NCI-H446 treated with DMSO at 0.1 percent for 48 hours (cell line): ENCODE measurements around the gene ELAVL2.

Experiments used
- DNase-seq: peaks from one replicate; lab custom pipeline; 2025; lab: John Stamatoyannopoulos, UW

Gene ELAVL2

DNA sequence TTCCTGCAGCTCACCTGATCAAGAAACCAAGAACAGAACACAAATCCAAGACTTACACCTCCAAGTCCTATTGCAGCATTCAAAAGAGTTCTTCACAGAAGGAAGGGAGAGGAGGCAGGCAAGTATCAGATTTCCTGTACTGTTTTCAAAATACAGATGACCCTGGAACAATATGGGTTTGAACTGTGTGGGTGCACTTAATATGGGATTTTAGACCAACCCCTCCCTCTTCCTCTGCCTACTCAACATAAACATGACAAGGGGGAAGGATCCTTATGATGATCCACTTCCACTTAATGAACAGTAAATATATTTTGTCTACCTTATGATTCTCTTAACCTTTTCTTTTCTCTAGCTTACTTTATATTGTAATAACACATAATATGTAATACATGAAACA lies 104.6 kb downstream of the ELAVL2 start:
- DNase-seq: no peak

- DNase-seq: no peak
Observed at GRCh38 chr9:23717505-23717904, 108.5 kb downstream of the ELAVL2 start.

- DNase-seq: no peak
Observed at GRCh38 chr9:23707249-23707648, 118.8 kb downstream of the ELAVL2 start.

GRCh38 chr9:23702311-23702922 lies 123.6 kb downstream of the ELAVL2 start:
- no peak for DNase-seq

- no peak for DNase-seq
Observed at GRCh38 chr9:23701291-23701690, 124.7 kb downstream of the ELAVL2 start.

- DNase-seq: no peak
Observed at GRCh38 chr9:23700359-23700758, 125.7 kb downstream of the ELAVL2 start.

GRCh38 chr9:23698161-23698560 lies 127.9 kb downstream of the ELAVL2 start:
- no peak for DNase-seq

DNA sequence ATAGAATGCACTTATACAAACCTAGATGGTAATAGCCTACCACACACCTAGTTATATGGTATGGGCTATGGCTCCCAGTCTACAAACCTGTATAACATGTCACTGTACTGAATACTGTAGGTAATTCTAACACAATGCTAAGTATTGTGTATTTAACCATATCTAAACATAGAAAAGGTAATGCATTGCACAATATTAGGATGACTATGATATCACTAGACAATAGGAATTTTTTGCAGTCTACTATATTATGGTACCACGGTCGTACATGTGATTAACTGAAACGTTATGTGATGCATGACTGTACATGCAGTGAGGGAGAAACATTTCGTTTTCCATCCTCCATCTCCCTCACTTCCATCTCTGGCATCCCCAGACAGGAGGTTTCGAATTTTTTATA lies 130.5 kb downstream of the ELAVL2 start:
- no peak for DNase-seq

DNA sequence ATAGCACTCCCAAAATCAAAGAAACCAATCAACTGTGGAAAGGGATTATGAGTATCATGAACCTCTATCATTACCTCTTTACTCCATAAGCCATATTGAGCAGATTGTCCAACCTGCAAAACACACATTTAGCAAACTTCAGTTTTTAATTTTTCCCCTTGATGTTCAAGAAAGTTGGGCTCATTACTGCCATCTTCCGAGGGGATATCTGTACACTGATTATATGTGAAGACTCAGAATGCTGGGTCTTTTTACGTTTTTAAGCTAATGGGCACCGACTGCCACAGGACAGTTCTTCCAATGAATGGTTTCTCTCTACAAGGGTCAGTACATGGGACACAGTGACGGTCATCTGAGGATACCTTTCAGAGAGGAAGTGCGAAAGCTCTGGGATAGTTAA lies 132.7 kb downstream of the ELAVL2 start:
- DNase-seq: no peak

GRCh38 chr9:23686896-23687295 lies 139.1 kb downstream of the ELAVL2 start:
- DNase-seq: no peak

DNA sequence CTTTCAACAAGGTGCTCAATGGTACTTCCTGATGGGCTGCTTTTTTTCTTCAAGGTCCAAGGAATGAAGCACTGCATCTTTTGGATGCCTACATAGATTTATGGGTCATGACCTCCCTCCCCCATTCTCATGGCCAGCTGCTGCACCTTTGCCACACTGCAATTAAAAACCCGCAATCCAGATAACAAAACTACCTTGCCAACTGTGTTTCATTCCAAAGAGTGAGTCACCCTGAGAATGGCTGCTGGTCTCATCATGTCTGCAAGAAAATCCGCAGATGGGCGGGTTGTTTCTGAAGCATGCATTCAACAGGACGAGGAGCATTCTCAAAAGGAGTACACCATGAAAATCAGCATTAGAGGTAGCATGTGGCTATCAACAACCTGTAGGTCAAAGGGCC lies 139.8 kb downstream of the ELAVL2 start:
- no peak for DNase-seq

- no peak for DNase-seq
Observed at GRCh38 chr9:23683611-23684061, 142.4 kb downstream of the ELAVL2 start.

- peak; percentile 53 for DNase-seq
Observed at GRCh38 chr9:23682891-23683431, 143.1 kb downstream of the ELAVL2 start.

- DNase-seq: no peak
Observed at GRCh38 chr9:23682352-23682751, 143.7 kb downstream of the ELAVL2 start.

GRCh38 chr9:23677446-23677845 lies 148.6 kb downstream of the ELAVL2 start:
- DNase-seq: peak; percentile 27

DNA sequence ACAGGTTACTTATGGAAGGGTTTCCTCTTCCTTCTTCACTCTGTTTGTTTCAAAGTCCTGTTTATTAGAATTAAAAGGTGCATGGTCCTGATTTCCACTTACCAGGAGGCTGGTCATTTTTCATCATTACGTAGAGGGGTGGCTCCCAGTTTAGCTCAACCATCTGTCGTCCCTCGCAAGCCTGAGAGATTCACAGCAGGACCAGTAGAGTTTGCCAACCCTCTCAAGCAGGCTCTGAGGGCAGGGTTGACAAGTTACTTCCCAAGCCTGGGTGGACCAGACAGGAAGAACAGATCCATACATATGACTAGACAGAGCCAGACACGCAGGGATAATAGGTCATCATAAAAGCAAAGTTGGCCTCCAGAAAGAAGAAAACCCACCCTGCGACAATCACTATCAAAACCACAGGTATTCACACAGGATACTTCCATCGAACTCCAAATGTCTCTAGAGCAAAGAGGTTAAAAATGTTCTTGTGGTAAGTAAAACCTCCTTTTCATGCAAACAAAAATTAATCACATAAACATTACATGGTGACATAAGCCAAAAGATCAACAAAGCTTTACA lies 151.9 kb downstream of the ELAVL2 start:
- DNase-seq: peak; percentile 93

DNA sequence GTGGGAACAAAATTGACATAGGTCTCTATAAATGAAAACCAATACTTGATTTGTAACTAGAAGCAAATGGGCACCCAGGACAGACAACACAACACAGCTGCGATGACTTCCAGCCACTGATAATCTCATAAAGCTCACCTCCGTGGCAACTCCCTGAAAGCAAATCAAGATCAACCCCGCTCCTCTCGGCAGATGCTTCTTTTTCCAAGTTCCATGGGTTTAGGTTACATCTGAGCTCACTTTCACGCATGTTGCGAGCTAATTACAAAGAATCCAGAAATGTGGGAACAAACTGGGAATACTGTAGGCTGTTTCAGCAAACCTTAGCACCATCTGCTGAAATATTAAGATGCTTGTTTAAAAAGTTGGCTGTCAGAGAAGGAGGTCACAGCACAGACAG lies 153.9 kb downstream of the ELAVL2 start:
- peak; percentile 12 for DNase-seq

DNA sequence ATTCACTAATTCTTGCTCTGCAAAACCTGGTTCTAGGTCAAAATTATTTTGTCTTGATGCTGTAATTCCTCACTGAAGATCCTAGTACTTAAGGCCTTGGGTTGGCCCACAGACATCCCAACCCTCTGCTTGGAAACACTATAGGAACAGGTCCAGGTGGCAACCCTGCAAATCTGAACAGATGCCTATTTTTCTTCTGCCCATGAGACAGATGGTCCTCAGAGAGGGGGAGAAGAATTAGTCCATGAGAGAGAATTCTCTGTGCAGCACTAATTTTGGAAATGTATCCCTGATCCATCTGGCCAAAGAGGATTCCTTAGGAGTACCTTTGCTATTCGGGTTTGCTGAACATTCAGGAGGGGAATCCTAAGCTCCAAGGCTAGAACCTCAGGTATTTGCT lies 156.3 kb downstream of the ELAVL2 start:
- DNase-seq: peak; percentile 87

GRCh38 chr9:23665635-23666034 lies 160.4 kb downstream of the ELAVL2 start:
- no peak for DNase-seq

GRCh38 chr9:23665051-23665450 lies 161.0 kb downstream of the ELAVL2 start:
- DNase-seq: no peak

DNA sequence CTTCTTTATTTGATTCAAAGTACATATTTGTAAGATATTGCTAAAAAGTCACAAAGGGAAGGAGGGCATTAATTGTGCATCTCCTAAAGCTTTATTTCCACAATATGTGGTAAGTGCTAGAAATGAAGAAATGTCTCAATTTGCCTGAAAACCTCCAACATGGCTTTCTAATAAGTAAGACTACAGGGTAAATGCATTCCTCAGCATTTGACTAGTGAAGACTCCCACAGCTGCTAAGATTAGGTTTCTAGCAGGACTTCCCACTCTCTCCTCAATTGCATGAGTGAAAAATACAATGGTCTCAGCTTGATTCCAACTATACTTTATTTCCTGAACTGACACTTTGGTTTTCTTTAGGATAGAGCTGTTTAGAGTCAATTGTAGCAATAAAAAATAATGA lies 162.1 kb downstream of the ELAVL2 start:
- DNase-seq: no peak

- DNase-seq: no peak
Observed at GRCh38 chr9:23663536-23663935, 162.5 kb downstream of the ELAVL2 start.

- no peak for DNase-seq
Observed at GRCh38 chr9:23663125-23663524, 162.9 kb downstream of the ELAVL2 start.

DNA sequence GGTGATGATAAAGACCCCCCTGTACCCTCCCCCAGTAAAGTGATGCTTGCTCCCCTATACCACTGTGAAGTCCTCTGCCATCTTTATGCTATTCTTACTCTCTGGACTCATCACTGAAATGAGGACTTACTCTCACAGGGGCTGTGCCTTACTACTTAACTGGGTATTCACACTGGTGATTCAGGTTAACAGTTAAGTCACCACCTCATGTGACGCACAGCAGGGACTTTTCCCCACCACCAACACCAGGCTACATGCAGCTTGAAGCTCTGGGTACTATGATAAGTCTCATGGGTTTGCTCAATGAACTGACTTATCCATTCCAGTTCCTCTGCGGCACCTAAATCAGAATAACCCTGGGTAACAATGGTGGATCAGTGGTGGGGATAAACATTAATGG lies 163.7 kb downstream of the ELAVL2 start:
- DNase-seq: no peak
